HEK293T (cell line): Measurements from ENCODE around the gene DENND2D.

Experiments used
- CTCF ChIA-PET: fragments of 350-600 bp; formaldehyde crosslinking; extraction: SDS; loops from one replicate; lab custom pipeline; 2021; ENCODE audit warnings: antibody characterized with exemption, inconsistent platforms; lab: Yijun Ruan, JAX
- POLR2A ChIA-PET: fragments of 350-600 bp; formaldehyde crosslinking; extraction: SDS; loops from one replicate; lab custom pipeline; 2020; ENCODE audit warnings: antibody characterized with exemption, inconsistent platforms; lab: Yijun Ruan, JAX
- DNase-seq: peaks from one replicate; pipeline ENCODE4 v3.0.0; 2012; ENCODE audit warnings: mixed read lengths; ENCODE audit errors: extremely low spot score
- ARNT ChIP-seq: fragments of 450-650 bp; IDR thresholded peaks from 2 replicates; pipeline ENCODE4 v1.6.1; 2017; ENCODE audit warnings: mild to moderate bottlenecking
- BHLHE40 ChIP-seq: fragments of 450-650 bp; IDR thresholded peaks from 2 replicates; pipeline ENCODE4 v1.6.1; 2016; ENCODE audit warnings: mild to moderate bottlenecking, moderate library complexity, borderline replicate concordance
- CTBP1 ChIP-seq: fragments of 450-650 bp; IDR thresholded peaks from 2 replicates; pipeline ENCODE4 v1.6.1; 2016; ENCODE audit warnings: borderline replicate concordance
- ELF4 ChIP-seq: fragments of 450-650 bp; IDR thresholded peaks from 2 replicates; pipeline ENCODE4 v1.6.1; 2017; ENCODE audit warnings: antibody characterized with exemption
- FOXA1 ChIP-seq: fragments of 450-650 bp; IDR thresholded peaks from 2 replicates; pipeline ENCODE4 v1.6.1; 2016; ENCODE audit warnings: mild to moderate bottlenecking
- FOXK2 ChIP-seq: fragments of 450-650 bp; IDR thresholded peaks from 2 replicates; pipeline ENCODE4 v1.6.1; 2016; ENCODE audit warnings: mild to moderate bottlenecking
- FOXM1 ChIP-seq: fragments of 450-650 bp; IDR thresholded peaks from 2 replicates; pipeline ENCODE4 v1.6.1; 2017; ENCODE audit warnings: mild to moderate bottlenecking, borderline replicate concordance
- HDGF ChIP-seq: fragments of 450-650 bp; IDR thresholded peaks from 2 replicates; pipeline ENCODE4 v1.6.1; 2017; ENCODE audit warnings: antibody characterized with exemption, borderline replicate concordance
- L3MBTL2 ChIP-seq: fragments of 450-650 bp; conservative IDR thresholded peaks from 2 replicates; pipeline ENCODE4 v1.6.1; 2016; ENCODE audit warnings: mild to moderate bottlenecking
- LEF1 ChIP-seq: fragments of 450-650 bp; IDR thresholded peaks from 2 replicates; pipeline ENCODE4 v1.6.1; 2017; ENCODE audit warnings: mild to moderate bottlenecking, borderline replicate concordance
- NFRKB ChIP-seq: fragments of 450-650 bp; IDR thresholded peaks from 2 replicates; pipeline ENCODE4 v1.6.1; 2016; ENCODE audit warnings: mild to moderate bottlenecking, moderate library complexity
- SP1 ChIP-seq: fragments of 450-650 bp; IDR thresholded peaks from 2 replicates; pipeline ENCODE4 v1.6.1; 2017
- SUZ12 ChIP-seq: fragments of 450-650 bp; IDR thresholded peaks from 2 replicates; pipeline ENCODE4 v1.6.1; 2016; ENCODE audit warnings: mild to moderate bottlenecking
- TARDBP ChIP-seq: fragments of 450-650 bp; IDR thresholded peaks from 2 replicates; pipeline ENCODE4 v1.6.1; 2016
- ZNF384 ChIP-seq: fragments of 450-650 bp; IDR thresholded peaks from 2 replicates; pipeline ENCODE4 v1.6.1; 2016
- TF ChIP-seq, protein P1 (sequence below): fragments of 450-650 bp; IDR thresholded peaks from 2 replicates; pipeline ENCODE4 v1.6.1; 2016

DENND2D gene

DNA sequence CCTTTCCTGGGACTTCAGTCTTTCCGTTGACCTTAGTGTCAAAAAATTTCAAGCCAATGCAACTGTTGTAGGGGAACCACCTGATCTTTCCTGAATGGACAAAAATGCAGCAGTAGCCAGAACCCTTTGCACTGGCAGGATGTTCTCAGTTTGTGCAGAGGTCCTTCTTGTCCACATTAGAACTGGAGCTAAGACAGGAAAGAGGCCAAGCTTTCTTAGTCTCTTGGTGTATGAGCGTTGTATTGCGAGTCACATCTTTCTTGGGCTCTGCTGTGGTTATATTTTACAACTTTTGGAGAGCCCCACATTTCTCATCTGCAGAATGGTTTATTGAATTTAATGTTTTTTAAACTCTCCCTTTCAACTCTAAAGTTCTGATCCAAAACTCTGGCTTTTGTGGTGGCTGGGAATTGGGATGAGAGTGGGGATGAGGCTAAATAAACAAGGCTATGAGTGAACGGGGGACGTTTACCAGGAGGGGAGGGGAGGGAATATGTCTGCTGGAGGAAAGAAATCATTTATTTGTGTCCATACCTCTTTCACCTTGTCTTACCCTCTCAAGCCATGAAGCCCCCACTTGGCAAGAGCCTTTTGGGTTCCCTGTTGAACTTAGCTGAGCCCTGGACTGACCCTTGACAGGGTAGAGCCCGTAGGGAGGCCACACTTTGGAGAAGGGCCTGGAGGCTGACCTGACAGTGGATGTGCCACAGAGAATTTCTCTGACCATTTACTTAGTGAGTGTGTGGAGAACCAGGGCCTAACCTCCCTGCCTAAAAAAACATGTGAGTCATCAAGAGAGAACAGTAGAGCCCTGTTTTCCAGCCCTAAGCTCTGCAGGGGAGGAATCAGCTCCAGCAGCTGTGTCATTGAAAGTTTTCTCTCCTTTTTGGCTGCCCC, 27.7 kb upstream of the DENND2D start:
- CTCF ChIA-PET, result no interaction called here
- no peak for DNase-seq
- POLR2A ChIA-PET, result no interaction called here
- TF ChIP-seq L3MBTL2, result no peak
- no peak for TF ChIP-seq TARDBP
- no peak for TF ChIP-seq ARNT
- TF ChIP-seq HDGF, result no peak
- no peak for TF ChIP-seq BHLHE40
- no peak for TF ChIP-seq ELF4
- no peak for TF ChIP-seq LEF1
- TF ChIP-seq, protein P1, sequence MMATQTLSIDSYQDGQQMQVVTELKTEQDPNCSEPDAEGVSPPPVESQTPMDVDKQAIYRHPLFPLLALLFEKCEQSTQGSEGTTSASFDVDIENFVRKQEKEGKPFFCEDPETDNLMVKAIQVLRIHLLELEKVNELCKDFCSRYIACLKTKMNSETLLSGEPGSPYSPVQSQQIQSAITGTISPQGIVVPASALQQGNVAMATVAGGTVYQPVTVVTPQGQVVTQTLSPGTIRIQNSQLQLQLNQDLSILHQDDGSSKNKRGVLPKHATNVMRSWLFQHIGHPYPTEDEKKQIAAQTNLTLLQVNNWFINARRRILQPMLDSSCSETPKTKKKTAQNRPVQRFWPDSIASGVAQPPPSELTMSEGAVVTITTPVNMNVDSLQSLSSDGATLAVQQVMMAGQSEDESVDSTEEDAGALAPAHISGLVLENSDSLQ, result no peak
- TF ChIP-seq FOXM1, result no peak
- TF ChIP-seq FOXK2, result no peak
- no peak for TF ChIP-seq SUZ12
- no peak for TF ChIP-seq CTBP1
- TF ChIP-seq ZNF384, result no peak

DNA sequence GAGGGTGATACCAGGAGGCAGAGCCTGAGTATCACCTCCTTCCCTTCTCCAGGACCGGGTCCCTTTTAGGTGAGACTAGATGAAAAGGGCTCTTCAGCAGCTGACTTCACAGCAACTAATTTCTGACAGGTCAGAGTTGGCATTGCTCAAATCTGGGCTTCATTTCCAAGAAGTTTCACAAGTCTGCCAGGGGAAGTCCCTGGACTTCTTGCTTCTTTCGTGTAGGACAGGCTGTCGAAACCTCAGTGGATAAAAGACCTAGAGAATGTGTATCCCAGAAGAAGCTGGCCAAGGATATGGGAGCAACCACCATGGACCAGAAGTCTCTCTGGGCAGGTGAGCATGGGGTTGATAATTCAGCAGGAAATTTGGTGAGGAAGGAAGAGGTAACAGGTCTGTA, 27.0 kb upstream of the DENND2D start, which contains the start of gene CHI3L2:
TSS of gene CHI3L2 (plus strand) at position 280 of the 400 bp plus-strand sequence. CDS start at position 297, 17 bp downstream.
- no peak for TF ChIP-seq SP1
- TF ChIP-seq NFRKB, result no peak
- TF ChIP-seq LEF1, result no peak
- TF ChIP-seq L3MBTL2, result no peak
- TF ChIP-seq ELF4, result no peak
- TF ChIP-seq BHLHE40, result no peak
- TF ChIP-seq CTBP1, result no peak
- TF ChIP-seq ZNF384, result no peak
- TF ChIP-seq FOXM1, result no peak
- TF ChIP-seq FOXK2, result no peak
- TF ChIP-seq FOXA1, result no peak
- no peak for TF ChIP-seq ARNT
- no peak for TF ChIP-seq SUZ12
- no peak for TF ChIP-seq HDGF
- no peak for TF ChIP-seq TARDBP
- TF ChIP-seq, protein P1, result no peak
- DNase-seq, result no peak
- POLR2A ChIA-PET, result no interaction called here
- CTCF ChIA-PET, result no interaction called here

DNA sequence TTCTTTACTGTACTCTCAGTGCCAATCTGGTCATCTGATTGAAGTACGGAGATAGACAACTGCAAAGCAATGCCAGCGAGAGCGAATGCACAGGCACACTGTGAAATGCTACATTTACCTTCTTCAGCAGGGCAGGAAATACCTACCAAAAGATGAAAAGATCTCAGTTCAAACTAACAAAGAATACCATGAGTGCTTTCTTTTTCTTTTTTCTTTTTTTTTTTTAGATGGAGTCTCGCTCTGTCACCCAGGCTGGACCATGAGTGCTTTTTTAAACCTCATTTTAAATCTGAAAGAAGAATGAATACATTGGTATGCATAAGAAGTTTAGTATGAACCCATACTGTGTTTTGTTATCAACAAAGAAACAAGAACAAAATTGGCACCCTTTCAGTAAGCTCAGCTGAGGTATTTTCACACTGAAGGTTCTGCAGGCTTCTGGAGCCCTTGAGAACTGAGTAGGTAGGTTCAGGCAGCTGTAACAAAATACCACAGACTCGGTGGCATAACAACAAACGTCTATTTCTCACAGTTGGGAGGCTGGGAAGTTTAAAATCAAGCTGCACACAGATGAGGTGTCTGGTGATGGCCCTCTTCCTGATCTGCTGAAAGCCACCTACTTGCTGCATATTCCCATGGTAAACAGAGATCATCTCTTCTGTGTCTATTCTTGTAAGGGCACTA, 25.4 kb upstream of the DENND2D start:
- CTCF ChIA-PET, result no interaction called here
- no peak for TF ChIP-seq ARNT
- TF ChIP-seq LEF1, result no peak
- TF ChIP-seq, protein P1, result no peak
- no peak for TF ChIP-seq HDGF
- no peak for TF ChIP-seq FOXK2
- no peak for TF ChIP-seq CTBP1
- no peak for DNase-seq
- POLR2A ChIA-PET, result no interaction called here

DNA sequence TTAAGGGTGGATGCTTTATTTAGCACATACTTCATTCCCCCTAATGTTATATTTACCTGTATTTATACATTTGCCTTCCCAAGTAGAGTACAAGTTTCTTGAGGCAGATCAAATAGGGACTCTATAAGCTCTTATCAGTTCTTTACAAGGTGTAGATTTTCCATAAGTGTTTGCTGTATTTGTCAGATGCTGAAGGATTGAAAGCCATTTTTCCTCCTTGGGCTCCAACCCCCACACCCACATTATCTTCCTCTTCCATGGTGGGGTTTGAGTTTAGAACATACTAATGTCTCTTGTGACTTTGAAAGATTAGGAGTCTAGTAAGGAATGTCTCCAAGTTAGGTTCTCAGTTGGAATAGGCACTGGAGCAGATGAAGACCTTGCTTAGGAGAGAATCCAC, 24.6 kb upstream of the DENND2D start:
- CTCF ChIA-PET, result no interaction called here
- no peak for DNase-seq
- no peak for TF ChIP-seq ZNF384
- TF ChIP-seq L3MBTL2, result no peak
- TF ChIP-seq FOXM1, result no peak
- TF ChIP-seq, protein P1, result no peak
- no peak for TF ChIP-seq BHLHE40
- no peak for TF ChIP-seq FOXK2
- no peak for TF ChIP-seq TARDBP
- TF ChIP-seq ELF4, result no peak
- no peak for TF ChIP-seq LEF1
- no peak for TF ChIP-seq HDGF
- no peak for TF ChIP-seq SUZ12
- POLR2A ChIA-PET, result no interaction called here

DNA sequence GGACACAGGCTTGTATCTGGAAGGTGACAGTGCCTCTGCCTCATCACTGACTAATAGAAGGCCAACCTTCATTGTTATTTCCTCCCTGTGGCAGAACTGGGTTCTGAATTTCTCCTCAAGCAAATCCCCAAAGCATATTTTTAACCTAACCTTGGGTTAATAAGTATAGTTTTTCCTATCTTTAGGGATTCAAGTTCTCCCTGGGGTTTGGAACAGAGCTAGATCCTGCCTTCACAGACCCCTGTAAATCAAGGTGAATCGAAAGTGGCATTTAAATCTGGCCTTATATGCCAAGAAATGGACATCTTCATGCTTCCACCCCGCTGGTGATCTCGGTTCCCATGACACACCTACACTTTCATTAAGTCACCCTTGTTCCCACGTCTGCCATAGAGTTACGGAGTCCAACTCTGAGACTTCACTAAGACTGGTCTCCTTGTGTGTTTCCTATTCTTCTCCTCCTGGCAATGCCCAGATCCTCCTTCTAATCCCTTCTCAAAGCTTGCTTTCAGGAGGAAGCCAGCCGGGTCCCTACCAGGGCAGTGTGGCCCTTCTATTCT, 22.8 kb upstream of the DENND2D start:
- no peak for TF ChIP-seq LEF1
- no peak for TF ChIP-seq FOXM1
- TF ChIP-seq SUZ12, result no peak
- CTCF ChIA-PET, result interaction anchor here (0.9 to 1.8 kb wide), 8 partner anchors 21 to 218 kb away, joined by 3 to 23 read pairs (median 3); no protein-coding TSS in a partner anchor
- POLR2A ChIA-PET, result no interaction called here
- DNase-seq, result no peak
